PC-9 (cell line): Measurements from ENCODE around the gene SBF1. TPM values are rescaled to one million over a fixed set of nuclear protein-coding genes. Genes with fewer than 3 reads are reported as not detected.

ENCODE experiments used
- BruUV-seq: library from RNA; stranded (reverse); fragments of 400-500 nt; replicated peaks from 2 replicates; lab custom pipeline; 2021; lab: Mats Ljungman, UMichigan
- CTCF ChIA-PET: fragments of 300-600 bp; sonication (Branson Sonifier 250); formaldehyde crosslinking; loops from one replicate; lab custom pipeline; 2022; ENCODE audit warnings: antibody characterized with exemption; lab: Charles Lee
- POLR2A ChIA-PET: fragments of 300-600 bp; sonication (Branson Sonifier 250); formaldehyde crosslinking; loops from one replicate; lab custom pipeline; 2022; ENCODE audit warnings: antibody characterized with exemption; ENCODE audit not compliant: unreplicated experiment; lab: Charles Lee
- DNase-seq, 2 experiments: peaks; one replicate each; pipeline versions ENCODE4 v3.0.0 to v3.0.0-alpha.2; 2015 to 2022; ENCODE audit warnings: mixed read lengths in 1 of 2
- H2AFZ ChIP-seq: fragments of 200-600 bp; sonication (generic); 2 replicates; pipeline ENCODE4 v1.8.1; 2017; ENCODE audit warnings: antibody characterized with exemption
- H3F3A ChIP-seq: fragments of 200-600 bp; sonication (generic); 2 replicates; pipeline ENCODE4 v1.8.1; 2017; ENCODE audit warnings: antibody characterized with exemption, mild to moderate bottlenecking, low read depth; ENCODE audit not compliant: insufficient read depth
- H3K27ac ChIP-seq: fragments of 200-600 bp; sonication (generic); 2 replicates; pipeline ENCODE4 v1.6.1; 2016; ENCODE audit warnings: mixed run types
- H3K27me3 ChIP-seq: fragments of 200-600 bp; sonication (generic); 2 replicates; pipeline ENCODE4 v1.6.1; 2016; ENCODE audit warnings: low read depth, mixed run types; ENCODE audit not compliant: insufficient read depth
- H3K36me3 ChIP-seq: fragments of 200-600 bp; sonication (generic); 2 replicates; pipeline ENCODE4 v1.6.1; 2016; ENCODE audit warnings: low read depth, mixed run types
- H3K4me1 ChIP-seq: fragments of 200-600 bp; sonication (generic); replicated peaks from 2 replicates; pipeline ENCODE4 v1.6.1; 2016; ENCODE audit warnings: mixed run types; ENCODE audit not compliant: insufficient read depth
- H3K4me2 ChIP-seq: fragments of 200-600 bp; sonication (generic); 2 replicates; pipeline ENCODE4 v1.6.1; 2017; ENCODE audit warnings: mixed run types
- H3K4me3 ChIP-seq: fragments of 200-600 bp; sonication (generic); 2 replicates; pipeline ENCODE4 v1.6.1; 2016; ENCODE audit warnings: mixed run types
- H3K79me2 ChIP-seq: fragments of 200-600 bp; sonication (generic); 2 replicates; pipeline ENCODE4 v1.6.1; 2017; ENCODE audit warnings: low read depth, mixed run types
- H3K9me2 ChIP-seq: fragments of 200-600 bp; sonication (generic); 2 replicates; pipeline ENCODE4 v1.8.1; 2017; ENCODE audit warnings: mild to moderate bottlenecking; ENCODE audit not compliant: insufficient read depth
- H3K9me3 ChIP-seq: fragments of 200-600 bp; sonication (generic); 2 replicates; pipeline ENCODE4 v1.8.1; 2016; ENCODE audit warnings: low read depth; ENCODE audit not compliant: insufficient read depth
- H4K20me1 ChIP-seq: fragments of 200-600 bp; sonication (generic); 2 replicates; pipeline ENCODE4 v1.8.1; 2017; ENCODE audit not compliant: insufficient read depth
- EZH2 ChIP-seq: fragments of 200-600 bp; sonication (generic); IDR thresholded peaks from 2 replicates; pipeline ENCODE4 v1.8.0; 2017; ENCODE audit warnings: antibody characterized with exemption, low read depth
- intact Hi-C: fragments of 100-400 bp; cut with micrococcal nuclease; formaldehyde crosslinking; loops from one replicate; pipeline ENCODE4 v1.10.0; 2022; ENCODE audit not compliant: unreplicated experiment
- total RNA-seq: library from RNA; stranded (reverse); gene quantifications from 2 replicates; pipeline ENCODE4 v1.2.3, GENCODE V29; 2021
- TF ChIP-seq, protein P1 (sequence below): fragments of 200-600 bp; sonication (generic); conservative IDR thresholded peaks from 2 replicates; pipeline ENCODE4 v1.6.1; 2017; ENCODE audit warnings: mixed run types, antibody characterized with exemption, mild to moderate bottlenecking, moderate library complexity

The SBF1 gene
- total RNA-seq, 1 experiment from 2014 or later, result 85.2 TPM

DNA sequence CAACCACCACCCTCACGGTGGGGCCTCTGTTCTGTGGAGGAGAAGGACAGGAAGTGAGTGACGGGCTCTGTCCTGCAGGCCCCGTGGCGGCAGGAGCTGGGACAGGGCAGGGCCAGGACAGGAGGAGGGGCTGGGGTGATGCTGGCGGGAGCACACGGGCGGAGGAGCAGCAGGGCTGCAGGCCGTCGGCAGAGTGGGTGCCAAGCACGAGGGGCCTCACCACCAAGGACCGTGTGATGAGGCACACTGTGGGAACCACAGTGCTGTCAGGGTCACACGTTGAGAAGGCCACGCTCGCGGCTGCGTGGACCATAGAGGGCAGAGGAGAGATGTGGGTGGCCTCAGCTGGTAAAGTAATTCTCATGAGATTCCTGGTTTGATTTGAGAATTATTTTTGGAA, 42.1 kb upstream of the SBF1 start:
- no peaks in the 10 kb centered on the region for H3K4me1 ChIP-seq
- peaks cover 42% of the 10 kb centered on the region for H3K79me2 ChIP-seq
- ChIA-PET POLR2A (no interaction called here), CTCF (no interaction called here)
- peaks cover 21% of the 10 kb centered on the region; the same call in 1 of the 2 replicates for H3K36me3 ChIP-seq
- peaks cover 18% of the 10 kb centered on the region for H4K20me1 ChIP-seq
- no peak overlapping the region for H3K27ac ChIP-seq
- BruUV-seq, result no TSS peak
- no peak for TF ChIP-seq EZH2
- TF ChIP-seq, protein P1, sequence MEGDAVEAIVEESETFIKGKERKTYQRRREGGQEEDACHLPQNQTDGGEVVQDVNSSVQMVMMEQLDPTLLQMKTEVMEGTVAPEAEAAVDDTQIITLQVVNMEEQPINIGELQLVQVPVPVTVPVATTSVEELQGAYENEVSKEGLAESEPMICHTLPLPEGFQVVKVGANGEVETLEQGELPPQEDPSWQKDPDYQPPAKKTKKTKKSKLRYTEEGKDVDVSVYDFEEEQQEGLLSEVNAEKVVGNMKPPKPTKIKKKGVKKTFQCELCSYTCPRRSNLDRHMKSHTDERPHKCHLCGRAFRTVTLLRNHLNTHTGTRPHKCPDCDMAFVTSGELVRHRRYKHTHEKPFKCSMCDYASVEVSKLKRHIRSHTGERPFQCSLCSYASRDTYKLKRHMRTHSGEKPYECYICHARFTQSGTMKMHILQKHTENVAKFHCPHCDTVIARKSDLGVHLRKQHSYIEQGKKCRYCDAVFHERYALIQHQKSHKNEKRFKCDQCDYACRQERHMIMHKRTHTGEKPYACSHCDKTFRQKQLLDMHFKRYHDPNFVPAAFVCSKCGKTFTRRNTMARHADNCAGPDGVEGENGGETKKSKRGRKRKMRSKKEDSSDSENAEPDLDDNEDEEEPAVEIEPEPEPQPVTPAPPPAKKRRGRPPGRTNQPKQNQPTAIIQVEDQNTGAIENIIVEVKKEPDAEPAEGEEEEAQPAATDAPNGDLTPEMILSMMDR, result no peak
- H3F3A ChIP-seq, result peaks cover 5% of the 10 kb centered on the region; the same call in 1 of the 2 replicates
- intact Hi-C loops, result no loop called here
- no peak overlapping the region for H3K4me3 ChIP-seq
- no peak for DNase-seq
- H3K9me2 ChIP-seq, result no peaks in the 10 kb centered on the region
- H2AFZ ChIP-seq, result no peak overlapping the region
- H3K9me3 ChIP-seq, result no peaks in the 10 kb centered on the region
- no peaks in the 10 kb centered on the region for H3K27me3 ChIP-seq
- no peak overlapping the region for H3K4me2 ChIP-seq

DNA sequence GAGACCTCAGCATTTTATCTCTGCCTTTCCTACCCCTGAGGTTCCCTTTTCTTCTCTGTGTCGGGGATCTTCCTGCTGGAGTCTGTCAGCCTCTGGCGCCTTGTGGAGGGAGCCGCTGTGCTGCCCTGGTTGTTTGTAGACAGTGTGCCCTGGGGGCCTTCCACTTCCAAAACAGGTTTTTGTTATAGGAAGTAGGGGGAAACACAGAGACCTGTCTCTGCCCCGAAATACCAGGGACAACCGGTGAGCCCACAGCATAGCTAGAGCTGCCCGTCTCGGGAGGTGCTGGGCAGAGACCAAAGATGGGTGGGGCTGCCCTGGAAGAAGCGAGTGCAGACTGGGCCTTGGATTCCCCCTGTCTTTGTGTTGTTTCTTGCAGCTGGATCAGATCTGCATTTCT, 41.2 kb upstream of the SBF1 start:
- Histone ChIP-seq H3K79me2 (peaks cover 48% of the 10 kb centered on the region), H3K27ac (no peak overlapping the region), H3F3A (peaks cover 5% of the 10 kb centered on the region; the same call in 1 of the 2 replicates), H3K4me2 (no peak overlapping the region), H3K36me3 (peaks cover 21% of the 10 kb centered on the region; the same call in 1 of the 2 replicates), H3K4me3 (no peak overlapping the region), H3K9me2 (no peaks in the 10 kb centered on the region), H4K20me1 (peaks cover 18% of the 10 kb centered on the region), H3K9me3 (no peaks in the 10 kb centered on the region), H2AFZ (no peak overlapping the region), H3K4me1 (no peaks in the 10 kb centered on the region), H3K27me3 (no peaks in the 10 kb centered on the region)
- no TSS peak for BruUV-seq
- TF ChIP-seq, protein P1, result no peak
- TF ChIP-seq EZH2, result no peak
- intact Hi-C loops, result no loop called here
- ChIA-PET CTCF (interaction anchor here (0.5 kb wide), 1 partner anchor 192 kb away, joined by 14 read pairs; no protein-coding TSS in a partner anchor), POLR2A (no interaction called here)
- no peak for DNase-seq

DNA sequence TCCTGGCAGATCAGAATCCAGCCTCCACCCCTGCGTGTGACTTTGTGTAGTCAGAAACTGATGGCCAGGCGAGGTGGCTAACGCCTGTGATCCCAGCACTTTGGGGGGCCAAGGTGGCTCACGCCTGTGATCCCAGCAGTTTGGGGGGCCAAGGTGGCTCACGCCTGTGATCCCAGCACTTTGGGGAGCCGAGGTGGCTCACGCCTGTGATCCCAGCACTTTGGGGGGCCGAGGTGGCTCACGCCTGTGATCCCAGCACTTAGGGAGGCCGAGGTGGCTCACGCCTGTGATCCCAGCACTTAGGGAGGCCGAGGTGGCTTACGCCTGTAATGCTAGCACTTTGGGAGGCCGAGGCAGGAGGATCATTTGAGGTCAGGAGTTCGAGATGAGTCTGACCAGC, 38.3 kb upstream of the SBF1 start:
- H3K27ac ChIP-seq, result no peak overlapping the region

More for the DNA sequence above, 38.3 kb upstream of the SBF1 start:
- intact Hi-C loops, result no loop called here
- Histone ChIP-seq H3K9me3 (no peaks in the 10 kb centered on the region), H3K27me3 (no peaks in the 10 kb centered on the region), H3K4me1 (peaks cover 12% of the 10 kb centered on the region), H3K79me2 (peaks cover 74% of the 10 kb centered on the region), H3F3A (no peaks in the 10 kb centered on the region; the same call in 1 of the 2 replicates), H3K36me3 (peaks cover 7% of the 10 kb centered on the region; the same call in 1 of the 2 replicates), H3K9me2 (no peaks in the 10 kb centered on the region), H2AFZ (no peak overlapping the region), H3K4me2 (no peak overlapping the region), H3K4me3 (no peak overlapping the region), H4K20me1 (peaks cover 24% of the 10 kb centered on the region)
- no peak for DNase-seq
- no TSS peak for BruUV-seq
- TF ChIP-seq EZH2, result no peak
- TF ChIP-seq, protein P1, result no peak
- POLR2A ChIA-PET, result interaction anchor here (0.6 kb wide), 1 partner anchor 13 kb away, joined by 4 read pairs; no protein-coding TSS in a partner anchor
- CTCF ChIA-PET, result no interaction called here
